IPS-NIHi11 (cell line): ENCODE data around the gene POLR3E.

ENCODE experiments used
- DNase-seq: peaks from one replicate; pipeline ENCODE4 v3.0.0; 2012; ENCODE audit warnings: mixed read lengths, low spot score

POLR3E gene, protein sequence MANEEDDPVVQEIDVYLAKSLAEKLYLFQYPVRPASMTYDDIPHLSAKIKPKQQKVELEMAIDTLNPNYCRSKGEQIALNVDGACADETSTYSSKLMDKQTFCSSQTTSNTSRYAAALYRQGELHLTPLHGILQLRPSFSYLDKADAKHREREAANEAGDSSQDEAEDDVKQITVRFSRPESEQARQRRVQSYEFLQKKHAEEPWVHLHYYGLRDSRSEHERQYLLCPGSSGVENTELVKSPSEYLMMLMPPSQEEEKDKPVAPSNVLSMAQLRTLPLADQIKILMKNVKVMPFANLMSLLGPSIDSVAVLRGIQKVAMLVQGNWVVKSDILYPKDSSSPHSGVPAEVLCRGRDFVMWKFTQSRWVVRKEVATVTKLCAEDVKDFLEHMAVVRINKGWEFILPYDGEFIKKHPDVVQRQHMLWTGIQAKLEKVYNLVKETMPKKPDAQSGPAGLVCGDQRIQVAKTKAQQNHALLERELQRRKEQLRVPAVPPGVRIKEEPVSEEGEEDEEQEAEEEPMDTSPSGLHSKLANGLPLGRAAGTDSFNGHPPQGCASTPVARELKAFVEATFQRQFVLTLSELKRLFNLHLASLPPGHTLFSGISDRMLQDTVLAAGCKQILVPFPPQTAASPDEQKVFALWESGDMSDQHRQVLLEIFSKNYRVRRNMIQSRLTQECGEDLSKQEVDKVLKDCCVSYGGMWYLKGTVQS

DNA sequence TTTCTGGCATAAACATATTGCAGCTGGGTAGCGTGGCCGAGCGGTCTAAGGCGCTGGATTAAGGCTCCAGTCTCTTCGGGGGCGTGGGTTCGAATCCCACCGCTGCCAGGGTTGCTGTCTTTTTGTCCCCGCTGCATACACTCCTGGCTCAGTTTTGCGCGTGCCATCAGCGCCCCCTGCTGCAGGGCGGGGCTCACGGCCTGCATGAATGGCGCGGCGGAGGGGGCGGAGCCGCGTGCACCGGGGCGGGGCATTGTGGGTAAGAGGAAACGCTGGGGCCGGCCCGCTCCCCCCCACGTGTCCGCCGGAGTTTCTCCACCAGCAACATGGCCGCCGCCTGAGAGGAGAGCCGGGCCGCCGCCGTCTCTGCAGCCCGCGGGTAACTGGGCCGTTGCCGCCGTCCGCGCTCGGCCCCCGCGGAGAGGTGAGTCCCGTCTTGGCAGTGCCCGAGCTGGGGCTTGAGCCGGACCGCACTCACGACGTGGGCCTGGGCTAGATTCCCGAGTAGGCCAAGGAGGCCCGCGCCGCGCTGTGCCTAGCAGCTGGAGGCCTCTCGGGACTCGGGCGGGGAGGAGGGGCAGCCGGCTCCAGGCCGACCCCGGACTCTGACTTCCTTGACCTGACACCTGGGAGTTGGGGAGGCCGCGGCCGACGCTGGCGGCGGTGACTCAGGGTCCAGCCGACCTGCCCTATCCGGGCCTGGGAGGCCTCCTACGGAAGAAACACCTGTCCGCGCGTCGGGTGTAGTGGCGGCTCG lies at the start of gene POLR3E:
Gene POLR3E, plus strand, starts transcription at position 296 of the 757 bp plus-strand sequence. CDS start 5,560 bp downstream, outside the sequence.
- DNase-seq = peak; percentile 95

DNA sequence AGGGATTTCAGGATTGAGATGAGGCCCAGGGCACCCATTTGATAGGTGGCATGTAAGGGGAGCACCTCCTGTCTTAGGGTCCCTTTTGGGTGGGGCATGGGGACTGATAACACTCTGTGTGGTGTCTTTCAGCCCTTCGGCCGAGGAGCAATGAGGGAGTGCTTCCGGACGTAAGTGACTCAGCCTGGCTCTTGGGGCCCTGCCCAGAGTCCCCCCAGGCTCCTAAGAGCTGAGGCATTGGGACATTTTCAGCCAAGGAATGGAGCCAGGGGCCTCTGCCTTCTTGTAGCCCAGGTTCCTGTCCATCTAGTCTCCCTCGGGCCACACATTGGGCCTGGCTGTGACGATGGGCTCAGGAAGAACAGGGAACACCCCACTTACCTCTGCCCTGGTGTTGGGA lies 46.7 kb upstream of the POLR3E start:
- DNase-seq = no peak

DNA sequence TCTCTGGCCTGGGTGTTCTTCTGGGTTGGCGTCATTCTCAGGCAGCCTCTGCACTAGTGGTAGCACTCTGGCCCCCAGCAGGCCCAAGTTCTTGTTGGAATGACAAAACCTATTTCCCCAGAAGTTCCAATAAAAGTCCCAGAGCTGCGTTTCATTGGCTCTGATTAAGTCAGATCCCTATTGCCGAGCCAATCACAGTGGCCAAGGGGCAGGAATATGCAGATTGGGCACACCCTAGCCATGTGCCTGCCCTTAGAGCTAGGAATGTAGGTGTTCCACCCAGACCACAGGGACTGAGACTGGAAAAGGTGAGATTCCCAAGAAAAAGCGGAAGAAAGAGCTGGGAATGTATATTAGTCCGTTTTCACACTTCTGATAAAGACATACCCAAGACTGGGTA lies 44.9 kb upstream of the POLR3E start:
- DNase-seq = peak; percentile 37

DNA sequence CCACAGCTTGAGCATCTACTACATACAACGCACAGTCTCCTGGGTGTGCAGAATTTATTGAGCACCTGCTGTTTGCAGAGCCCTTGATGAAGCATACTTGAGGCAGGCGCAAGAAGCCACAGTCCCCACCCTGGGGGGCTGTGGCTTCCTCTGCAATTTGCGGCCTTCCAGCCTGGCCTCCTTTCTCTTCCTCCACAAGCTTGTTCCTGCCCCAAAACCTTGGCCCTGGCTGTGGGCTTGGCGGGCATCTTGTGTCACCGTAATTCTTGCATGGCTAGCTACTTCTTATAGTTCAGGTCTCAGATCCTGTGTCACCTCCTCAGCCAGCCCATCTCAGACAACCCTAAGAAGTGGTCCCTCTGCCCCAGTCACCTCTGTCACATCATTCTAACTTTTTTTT lies 43.9 kb upstream of the POLR3E start:
- DNase-seq = no peak

DNA sequence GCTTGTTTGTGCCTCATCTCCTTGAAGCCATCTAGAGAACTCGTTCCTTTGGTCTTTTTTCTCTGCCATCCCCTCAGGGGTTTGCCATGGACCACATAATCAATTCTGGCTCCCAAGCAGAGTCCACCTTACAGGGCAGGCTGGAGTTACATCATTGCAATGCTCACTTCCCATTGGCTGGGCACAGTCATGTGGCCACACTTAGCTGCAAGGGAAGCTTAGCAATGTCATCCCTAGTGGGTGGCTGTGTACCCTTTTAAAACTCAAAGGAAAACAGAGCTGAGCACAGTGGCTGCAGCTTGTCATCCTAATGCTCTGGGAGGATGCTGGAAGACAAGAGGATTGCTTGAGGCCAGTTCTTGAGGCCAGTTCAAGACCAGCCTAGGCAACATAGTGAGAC lies 41.9 kb upstream of the POLR3E start:
- no peak for DNase-seq

DNA sequence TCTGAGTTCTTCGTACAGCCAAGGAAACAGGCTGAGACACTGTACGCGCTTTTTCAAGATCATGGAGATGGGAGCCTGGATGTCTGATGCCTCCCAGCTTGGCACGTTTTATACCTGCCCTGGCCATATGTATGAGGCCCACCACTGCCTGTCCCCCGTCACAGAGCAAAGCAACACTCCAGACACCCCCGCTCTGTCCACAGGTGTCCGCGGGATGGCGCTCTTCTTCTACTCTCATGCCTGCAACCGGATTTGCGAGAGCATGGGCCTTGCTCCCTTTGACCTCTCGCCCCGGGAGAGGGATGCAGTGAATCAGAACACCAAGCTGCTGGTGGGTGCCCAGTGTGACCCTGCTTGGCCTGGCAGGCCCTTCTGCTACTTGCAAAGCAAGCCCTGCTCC lies 39.8 kb upstream of the POLR3E start:
- no peak for DNase-seq

DNA sequence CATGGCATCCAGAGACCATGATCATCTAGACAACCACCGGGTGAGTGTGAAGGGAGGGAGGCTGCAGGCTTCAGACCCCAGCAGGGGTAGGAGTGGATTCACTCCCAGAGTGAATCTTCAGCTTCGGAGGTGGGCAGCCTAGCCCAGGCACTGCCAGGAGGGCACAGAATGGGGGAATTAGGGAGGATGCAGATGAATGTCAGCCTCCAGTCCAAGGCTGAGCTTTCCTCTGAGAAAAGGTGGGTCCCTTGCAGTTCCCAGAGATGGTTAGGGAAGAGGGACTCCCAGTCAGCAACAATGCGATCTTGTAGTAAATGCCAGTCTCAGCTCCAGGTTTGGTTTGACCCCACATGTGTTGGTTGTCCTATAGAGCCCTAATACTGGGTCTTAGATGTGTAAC lies 36.7 kb upstream of the POLR3E start:
- DNase-seq = no peak

DNA sequence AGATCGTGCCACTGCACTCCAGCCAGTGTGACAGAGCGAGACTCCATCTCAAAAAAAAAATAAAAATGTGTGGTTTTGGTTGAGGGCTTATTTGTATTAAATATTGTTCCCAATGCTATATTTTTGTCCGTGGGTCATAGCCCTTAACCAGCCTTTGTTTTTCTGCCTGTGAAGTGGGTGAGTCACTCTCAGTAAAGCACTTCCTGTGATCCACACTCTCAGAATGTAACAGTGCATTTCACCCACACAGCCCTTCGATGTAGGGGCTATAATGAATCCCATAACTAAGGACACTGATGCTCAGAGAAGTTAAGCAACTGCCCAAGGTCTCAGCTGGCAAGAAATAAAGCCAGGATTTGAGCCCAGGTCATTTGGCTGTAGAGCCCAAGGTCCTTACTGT lies 34.7 kb upstream of the POLR3E start:
- DNase-seq = no peak

DNA sequence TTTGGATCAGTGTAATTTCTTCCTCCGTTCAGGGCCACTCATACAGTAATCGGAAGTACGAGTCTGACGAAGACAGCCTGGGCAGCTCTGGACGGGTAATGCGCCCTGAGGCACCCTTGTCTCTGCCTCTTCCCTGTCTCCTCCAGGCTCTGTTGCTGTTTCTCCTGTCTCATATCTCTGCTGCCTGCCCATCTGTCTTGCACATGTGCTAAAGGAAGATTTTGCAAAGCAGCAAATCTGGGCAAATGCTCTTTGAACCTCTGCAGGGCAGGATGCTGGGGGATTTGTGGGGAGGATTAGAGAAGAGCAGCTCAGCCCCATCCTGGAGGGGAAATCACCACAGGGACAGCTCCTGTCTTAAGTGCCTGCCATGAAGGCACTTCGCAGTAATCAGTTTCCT lies 32.4 kb upstream of the POLR3E start:
- no peak for DNase-seq

DNA sequence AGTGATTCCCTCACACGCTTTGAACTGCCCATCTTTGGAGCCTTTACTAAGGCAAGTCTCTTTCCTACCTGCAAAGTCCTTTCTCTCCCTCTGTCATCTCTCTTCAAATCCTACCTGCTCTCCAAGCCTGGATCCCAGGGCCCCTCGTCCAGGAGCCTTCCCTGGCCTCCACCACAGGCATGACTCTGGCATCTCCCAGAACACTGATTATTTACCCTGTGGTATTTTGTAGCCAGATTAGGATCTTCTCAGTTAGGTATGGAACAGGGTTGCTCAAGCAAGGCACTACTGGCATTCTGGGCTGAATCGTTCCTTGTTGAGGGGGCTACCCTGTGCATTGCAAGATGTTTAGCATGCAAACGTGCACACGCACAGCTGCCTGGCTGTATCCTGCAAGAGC lies 31.9 kb upstream of the POLR3E start:
- DNase-seq = no peak

DNA sequence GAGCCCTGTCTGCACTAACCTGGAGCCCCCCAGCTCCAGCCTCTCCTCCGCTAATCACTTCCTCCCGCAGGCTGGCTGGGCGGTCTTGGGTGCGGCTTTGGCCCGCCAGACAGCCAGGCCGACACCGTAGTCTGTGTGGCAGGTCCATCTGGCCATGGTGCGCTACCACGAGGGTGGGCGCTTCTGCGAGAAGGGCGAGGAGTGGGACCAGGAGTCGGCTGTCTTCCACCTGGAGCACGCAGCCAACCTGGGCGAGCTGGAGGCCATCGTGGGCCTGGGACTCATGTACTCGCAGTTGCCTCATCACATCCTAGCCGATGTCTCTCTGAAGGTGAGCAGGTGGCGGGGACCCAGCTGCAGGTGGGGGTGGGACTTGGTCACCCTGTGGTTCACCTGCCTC lies 30.7 kb upstream of the POLR3E start:
- DNase-seq = no peak

DNA sequence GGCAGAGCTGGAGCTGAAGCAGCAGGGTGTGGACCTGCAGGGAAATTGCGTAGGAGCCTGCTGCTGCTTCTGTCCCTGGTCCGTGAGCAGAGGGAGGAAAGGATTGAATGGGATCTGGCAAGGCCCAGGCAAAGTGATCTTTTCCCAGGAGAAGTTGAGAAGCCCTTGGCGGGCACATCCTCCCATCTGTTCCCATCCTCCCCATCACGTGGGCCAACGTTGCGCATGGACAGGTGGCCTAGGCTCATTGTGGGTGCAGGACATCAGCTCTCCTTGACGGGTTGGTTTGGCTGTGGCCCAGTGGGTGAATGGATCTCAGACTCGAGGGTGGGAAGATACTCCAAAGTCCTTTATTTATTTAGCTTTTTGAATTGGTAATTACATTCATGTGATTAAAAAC lies 29.4 kb upstream of the POLR3E start:
- no peak for DNase-seq

DNA sequence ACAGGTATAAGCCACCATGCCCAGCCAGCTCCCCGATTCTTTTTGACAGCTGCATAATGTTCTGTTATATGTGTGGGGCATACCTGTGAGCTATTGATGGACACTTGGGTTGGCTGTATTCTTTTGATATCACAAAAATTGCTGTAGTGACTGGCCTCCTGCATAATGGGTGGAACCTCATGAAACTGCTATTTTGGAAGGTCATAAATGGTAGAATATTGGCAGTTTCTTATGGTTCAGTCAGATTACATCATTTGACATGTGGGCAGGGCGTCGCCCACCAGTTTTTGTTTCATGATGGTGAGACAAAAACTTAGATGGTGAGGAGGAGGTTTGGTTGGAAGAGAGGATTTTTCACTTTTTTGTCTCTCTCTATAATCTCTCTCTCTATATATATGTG lies 26.7 kb upstream of the POLR3E start:
- no peak for DNase-seq

DNA sequence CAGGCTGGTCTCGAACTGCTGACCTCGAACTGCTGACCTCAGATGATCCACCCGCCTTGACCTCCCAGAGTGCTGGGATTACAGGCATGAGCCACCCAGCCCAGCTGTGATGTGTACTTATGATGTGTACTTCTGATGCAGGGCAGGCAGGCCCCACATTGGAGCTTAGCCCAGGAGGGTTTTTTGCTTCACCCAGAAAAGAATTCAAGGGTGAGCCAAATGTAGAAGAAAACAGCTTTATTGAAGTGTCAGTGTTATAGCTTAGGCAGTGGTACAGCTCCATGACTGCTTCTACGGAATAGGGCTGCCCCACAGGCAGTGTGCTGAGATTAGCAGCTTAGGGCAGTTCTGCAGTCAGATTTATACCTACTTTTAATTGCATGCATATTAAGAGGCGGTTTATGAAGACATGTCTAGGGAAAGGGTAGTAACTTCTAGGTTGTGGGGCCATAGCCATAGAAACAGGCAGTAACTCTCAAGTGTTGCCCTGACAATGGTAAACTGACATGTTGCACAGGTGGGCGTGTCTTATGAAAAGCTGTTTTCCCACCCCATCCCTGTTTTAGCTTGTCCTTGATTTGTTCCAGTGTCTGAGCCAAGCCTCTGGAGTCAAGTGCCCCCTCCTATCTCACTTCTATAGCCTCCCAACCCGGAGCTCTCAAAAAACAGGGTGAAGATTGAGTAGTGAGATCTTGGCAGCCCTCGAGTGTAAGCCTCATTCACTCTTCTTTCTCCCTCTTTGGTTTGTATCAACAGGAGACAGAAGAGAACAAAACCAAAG lies 24.1 kb upstream of the POLR3E start:
- DNase-seq = no peak

DNA sequence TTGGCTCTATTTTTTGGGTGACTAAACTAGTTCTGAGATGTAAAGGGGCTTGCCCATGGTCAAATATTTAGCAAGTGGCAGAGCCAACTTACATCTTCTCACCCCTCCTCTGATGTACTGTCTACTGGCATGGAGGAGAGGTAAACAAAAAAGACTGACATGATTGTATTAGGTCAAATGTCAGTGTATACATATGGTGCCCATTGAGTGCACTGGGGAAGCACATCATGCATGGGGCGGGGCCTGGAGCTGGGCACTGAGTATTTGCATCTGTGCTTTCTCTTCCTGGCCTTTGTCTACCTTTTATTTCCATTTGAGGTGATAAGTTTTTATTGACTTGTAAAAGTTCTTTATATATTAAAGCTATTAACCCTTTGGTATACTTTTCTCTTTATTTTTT lies 22.3 kb upstream of the POLR3E start:
- no peak for DNase-seq

DNA sequence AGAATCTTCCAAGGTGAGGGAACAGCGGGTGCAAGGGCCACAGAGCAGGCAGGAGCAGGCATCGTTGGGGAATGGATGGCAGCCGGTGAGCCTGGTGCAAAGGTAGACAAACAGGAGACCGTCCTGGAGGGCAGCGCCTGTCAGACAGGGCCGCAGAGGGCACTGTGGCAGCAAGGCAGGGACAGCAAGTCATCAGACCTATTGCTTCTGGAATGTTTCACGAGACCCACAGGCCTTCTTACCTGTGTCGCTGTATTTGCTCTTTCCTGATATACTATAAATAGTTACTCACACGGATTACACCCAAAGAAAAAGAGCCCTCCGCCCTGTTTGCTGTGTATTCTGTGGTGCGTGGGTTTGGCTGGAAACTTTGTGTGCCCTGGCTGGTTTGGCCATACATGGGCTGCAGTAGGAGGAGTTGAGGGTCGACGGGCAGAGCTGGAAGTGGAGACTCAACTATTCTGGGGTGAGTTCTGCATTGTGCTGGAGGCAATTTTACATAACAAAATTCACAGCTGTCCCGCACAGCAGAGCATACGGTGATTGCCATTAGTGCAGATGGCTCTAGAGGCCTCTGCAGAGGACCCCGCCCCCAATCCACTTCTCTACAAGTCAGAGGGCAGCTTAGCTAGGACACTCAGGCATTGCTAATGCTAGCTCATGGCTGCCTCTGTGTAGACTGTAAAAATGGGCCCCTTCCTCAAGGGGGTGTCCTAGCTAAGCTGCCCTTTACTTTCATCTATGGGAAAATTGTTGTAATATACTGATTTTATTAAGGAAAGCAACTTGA lies 18.6 kb upstream of the POLR3E start:
- DNase-seq = peak; percentile 53

DNA sequence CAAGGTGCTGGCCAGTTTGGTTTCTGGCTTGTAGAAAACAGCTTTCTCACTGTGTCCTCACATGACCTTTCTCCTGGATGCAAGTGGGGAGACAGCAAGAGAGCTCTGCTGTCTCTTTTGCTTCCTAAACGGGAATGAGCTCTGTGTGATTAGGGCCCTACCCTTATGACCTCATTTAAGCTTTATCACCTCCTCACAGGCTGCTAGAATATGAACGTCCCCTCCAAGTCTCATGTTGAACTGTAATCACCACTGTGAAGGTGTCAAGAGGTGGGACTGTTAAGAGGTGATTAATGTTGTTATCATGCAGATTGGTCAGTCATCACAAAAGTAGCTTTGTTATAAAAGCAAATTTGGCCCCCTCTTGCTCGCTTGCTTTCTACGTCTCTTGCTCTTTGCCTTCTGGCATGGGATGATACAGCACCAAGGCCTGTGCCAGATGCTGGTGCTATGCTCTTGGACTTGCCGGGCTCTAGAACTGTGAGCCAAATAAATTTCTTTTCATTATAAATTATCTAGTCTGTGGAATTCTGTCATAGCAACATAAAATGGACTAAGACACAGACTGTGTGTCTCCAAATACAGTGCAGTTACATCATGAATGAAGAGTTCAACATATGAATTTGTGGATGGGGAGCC lies 14.8 kb upstream of the POLR3E start:
- no peak for DNase-seq

DNA sequence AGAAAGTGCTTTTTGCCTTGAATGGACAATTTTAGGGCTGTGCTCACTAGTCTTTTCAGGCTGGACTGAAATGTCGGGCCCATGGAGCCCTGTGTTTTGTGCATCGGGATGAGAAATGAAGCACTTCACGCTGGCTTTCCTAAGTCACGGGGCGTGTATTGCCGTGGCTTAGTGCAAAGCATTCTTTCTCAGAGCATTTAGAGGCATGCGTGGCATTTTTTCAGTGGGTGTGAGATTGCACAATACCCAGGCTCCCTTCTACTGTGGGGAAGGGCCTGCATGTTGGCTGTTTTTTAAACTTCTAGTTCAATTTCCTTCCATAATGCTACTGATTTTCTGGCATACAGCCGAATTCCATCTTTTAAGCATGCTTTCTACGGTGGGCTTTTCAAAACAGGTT lies 12.6 kb upstream of the POLR3E start:
- no peak for DNase-seq

DNA sequence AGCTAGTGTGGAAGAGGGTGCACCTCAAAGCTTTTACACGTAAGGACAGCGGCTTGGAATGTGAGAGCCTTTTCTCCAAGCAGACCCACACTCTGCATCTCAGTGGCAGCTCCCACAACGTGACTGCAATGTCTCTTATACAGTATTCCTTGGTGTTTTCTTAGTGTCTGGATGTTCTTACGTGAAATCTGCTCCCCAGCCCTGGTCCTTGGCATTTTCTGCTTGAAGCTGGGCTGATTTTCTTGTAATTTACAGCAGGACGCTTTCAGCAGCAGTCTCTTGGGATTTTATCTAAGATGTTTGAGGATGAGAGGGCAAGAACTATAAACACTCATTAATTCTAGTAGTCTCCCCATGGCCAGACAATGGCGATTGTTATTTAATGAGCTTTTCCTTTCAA lies 12.1 kb upstream of the POLR3E start:
- no peak for DNase-seq

DNA sequence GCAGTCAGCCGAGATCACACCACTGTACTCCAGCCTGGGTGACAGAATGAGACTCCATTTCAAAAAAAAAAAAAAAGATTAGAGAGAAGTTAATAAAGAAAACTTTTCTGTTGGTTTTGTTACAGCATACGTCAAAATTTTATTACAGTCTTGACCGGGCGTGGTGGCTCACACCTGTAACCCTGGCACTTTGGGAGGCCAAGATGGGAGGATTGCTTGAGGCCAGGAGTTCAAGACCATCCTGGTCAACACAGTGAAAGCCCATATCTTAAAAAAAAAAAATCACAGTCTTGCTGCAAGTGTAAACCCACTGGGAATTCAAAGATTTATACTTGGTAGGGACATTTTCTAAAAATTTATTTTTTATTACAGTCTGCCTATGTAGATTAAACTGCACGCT lies 6.2 kb upstream of the POLR3E start:
- no peak for DNase-seq

DNA sequence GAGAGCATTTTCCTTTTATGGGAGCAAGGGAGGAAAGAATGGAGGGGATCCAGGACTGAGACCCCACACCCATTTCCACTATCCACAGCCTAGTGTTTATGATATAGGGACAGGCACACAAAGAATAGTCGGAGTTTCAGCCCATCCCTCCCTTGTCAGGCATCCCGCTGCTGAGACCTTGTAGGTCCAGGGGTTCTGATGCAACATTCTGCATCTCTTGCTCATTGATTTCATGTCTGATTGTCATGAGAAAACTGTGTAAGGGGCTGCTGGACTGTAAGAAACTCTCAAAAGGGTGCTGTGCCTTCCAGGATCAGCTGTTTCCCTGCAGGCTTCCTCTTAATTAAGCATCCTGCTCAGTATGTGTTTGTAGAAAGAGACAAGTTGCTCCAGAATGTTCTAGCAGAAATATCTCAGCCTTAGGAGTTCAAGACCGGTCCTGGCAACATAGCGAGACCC lies 5.3 kb upstream of the POLR3E start:
- DNase-seq = no peak
